KG1 (cell line): ENCODE data around the gene FRG2B.
"Not testable (repeated sequence)": the region's sequence is repeated elsewhere in the genome, so short reads cannot be mapped to it uniquely, and the experiment has no call there.

Source experiments
- DNase-seq: peaks from one replicate; lab custom pipeline; 2025; lab: John Stamatoyannopoulos, UW

FRG2B gene

GRCh38 chr10:133599869-133600268 lies 26.7 kb downstream of the FRG2B start:
- DNase-seq = not testable (repeated sequence)

- DNase-seq = no peak
Measured at GRCh38 chr10:133592716-133593115, 33.9 kb downstream of the FRG2B start.

- DNase-seq = no peak
Measured at GRCh38 chr10:133590970-133591359, 35.6 kb downstream of the FRG2B start.

- DNase-seq = no peak
Measured at GRCh38 chr10:133590226-133590969, 36.2 kb downstream of the FRG2B start.

GRCh38 chr10:133577037-133577436 lies 49.6 kb downstream of the FRG2B start:
- DNase-seq = not testable (repeated sequence)
